Brain pericyte (primary cell): Measurements from ENCODE around the gene THAP9.
"Not testable (repeated sequence)": the region's sequence is repeated elsewhere in the genome, so short reads cannot be mapped to it uniquely, and the experiment has no call there.

Experiments
- DNase-seq: peaks from one replicate; pipeline ENCODE4 v3.0.0-alpha.2; 2012; ENCODE audit warnings: low read depth, low spot score

The THAP9 gene, protein sequence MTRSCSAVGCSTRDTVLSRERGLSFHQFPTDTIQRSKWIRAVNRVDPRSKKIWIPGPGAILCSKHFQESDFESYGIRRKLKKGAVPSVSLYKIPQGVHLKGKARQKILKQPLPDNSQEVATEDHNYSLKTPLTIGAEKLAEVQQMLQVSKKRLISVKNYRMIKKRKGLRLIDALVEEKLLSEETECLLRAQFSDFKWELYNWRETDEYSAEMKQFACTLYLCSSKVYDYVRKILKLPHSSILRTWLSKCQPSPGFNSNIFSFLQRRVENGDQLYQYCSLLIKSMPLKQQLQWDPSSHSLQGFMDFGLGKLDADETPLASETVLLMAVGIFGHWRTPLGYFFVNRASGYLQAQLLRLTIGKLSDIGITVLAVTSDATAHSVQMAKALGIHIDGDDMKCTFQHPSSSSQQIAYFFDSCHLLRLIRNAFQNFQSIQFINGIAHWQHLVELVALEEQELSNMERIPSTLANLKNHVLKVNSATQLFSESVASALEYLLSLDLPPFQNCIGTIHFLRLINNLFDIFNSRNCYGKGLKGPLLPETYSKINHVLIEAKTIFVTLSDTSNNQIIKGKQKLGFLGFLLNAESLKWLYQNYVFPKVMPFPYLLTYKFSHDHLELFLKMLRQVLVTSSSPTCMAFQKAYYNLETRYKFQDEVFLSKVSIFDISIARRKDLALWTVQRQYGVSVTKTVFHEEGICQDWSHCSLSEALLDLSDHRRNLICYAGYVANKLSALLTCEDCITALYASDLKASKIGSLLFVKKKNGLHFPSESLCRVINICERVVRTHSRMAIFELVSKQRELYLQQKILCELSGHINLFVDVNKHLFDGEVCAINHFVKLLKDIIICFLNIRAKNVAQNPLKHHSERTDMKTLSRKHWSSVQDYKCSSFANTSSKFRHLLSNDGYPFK

DNA sequence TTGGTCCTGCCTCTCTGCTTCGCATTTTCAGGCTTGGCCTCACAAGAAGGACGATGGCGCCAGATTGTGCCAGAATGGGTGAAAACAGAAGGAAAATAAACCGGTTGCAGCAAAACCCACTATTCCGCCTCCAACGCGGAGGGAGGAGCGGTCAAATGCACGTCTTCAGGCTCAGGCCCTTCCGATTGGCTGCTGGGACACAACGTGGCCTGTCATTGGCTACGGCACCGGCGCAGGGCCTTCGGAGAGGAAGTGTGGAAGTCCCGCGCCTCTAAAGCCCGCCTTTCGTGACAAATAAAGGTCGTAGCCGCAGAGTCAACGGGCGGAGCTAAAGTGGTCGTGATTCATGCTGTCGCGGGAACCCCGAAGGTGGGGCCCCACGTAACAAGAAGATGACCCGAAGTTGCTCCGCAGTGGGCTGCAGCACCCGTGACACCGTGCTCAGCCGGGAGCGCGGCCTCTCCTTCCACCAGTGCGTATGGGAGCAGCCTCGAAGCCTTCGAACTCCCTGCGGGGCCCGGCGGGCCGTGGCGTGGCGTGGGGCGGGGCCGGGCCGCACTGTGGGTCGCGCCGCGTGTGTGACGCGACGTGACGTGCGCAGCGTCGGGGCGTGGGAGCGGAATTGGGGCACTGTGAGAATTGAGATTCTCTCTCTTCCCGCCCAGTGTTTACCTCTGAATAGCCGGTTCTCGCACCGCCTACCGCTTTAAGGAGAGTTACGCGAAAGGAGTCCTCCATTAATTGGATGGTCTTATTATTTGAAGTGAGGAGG is at the start of gene THAP9:
THAP9 (plus strand) TSS at position 325 of the 772 bp plus-strand sequence; CDS start at position 393, 68 bp downstream.
- DNase-seq: peak; percentile 98

DNA sequence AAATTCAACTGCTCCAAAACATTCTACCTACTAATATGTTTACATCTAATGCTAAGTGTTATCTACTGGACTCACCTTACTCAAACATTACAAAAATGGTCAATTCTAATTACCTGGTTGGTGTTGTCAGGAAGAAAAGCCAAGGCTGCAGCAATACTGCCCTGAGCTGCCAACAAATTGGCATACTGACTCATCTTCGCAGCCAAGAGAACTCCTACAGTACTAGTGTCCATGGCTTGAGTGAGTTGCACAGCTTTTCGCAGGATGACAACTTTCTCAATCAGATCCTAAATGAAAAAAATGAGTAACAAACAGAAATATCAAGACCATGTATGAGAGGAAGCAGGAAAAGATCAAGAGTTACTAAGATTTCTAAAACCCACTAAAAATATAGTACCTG is 49.2 kb upstream of the THAP9 start:
- no peak for DNase-seq

DNA sequence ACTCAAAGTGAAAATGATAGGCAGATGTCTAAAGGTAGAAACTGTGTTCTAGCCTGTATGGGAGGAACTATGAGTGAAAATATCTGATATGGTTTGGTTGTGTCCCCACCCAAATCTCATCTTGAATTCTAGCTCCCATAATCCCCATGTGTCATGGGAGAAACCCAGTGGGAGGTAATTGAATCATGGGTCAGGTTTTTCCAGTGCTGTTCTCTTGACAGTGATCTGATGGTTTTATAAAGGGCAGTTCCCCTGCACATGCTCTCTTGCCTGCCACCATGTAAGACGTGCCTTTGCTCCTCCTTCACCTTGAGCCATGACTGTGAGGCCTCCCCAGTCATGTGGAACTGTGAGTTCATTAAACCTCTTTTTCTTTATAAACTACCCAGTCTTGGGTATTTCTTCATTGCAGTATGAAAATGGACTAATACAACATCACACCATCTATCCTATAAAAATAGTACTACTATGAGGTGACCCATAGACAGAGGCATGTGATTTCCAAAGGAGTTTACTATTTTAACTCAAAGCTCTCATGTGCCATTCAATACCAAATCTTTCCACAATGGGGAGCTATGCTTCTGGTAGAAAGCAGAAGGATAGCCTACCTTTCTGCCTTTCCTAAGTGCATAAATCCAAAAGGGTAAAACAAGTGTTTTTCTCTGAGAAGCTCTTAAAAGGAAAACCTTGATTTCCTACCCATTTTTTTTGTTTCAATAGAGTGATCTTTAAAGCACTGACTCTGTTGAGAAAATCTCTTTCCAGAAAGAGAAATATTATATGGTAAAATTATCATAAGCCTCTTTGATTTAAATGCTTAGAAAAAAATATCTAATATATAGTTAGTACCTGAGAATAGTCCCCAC is 48.4 kb upstream of the THAP9 start:
- no peak for DNase-seq

DNA sequence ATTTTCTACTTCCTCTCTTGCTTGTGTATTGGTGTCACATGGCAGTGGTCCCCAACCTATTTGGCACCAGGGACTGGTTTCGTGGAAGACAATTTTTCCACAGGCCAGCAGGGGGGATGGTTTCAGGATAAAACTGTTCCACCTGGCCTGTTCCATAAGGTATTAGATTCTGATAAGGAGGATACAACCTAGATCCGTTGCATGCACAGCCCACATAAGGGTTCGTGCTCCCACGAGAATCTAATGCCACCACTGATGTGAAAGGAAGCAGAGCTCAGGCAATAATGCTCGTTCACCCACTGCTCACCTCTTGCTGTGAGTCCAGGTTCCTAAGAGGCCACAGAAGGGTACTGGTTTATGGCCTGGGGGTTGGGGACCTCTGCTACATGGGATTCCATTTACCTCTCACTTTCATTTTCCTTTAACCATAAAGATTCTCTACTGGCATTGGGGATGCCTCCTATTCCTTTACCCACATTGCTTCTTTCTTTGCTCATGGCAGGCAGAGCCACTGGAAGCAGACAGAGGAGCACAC is 47.7 kb upstream of the THAP9 start:
- no peak for DNase-seq

DNA sequence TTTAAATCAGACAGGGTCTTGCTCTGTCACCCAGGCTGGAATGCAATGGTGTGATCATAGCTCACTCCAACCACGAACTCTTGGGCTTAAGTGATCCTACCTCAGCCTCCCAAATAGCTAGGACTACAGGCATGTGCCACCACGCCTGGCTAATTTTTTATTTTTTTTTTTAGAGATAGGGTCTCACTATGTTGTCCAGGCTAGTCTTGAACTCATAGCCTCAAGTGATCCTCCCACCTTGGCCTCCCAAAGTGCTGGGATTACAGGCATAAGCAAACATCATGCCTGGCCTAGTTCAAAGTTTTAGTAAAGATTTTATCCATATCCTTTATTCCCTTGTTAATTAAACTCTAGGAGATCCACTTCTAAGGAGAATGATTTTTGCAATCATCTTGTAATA is 40.0 kb upstream of the THAP9 start:
- not testable (repeated sequence) for DNase-seq

DNA sequence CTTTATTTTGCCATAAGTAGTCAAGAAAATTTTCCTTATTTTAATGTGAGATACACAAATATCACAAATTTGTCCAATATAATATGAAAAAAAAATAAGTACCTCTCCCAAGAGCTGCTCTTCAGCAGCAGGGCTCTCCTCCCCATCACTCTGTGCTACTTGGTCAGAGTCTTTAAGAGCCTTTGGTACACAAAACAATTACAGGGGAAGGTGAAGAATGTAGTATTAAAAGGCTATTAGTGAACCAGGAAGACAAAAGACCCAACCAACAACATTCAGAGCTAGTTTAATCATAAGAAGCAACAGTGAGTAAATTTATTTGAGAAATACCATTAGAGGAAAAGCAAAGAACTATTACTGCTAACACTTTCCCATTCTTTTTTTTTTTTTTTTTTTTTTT is 39.0 kb upstream of the THAP9 start:
- DNase-seq: no peak

DNA sequence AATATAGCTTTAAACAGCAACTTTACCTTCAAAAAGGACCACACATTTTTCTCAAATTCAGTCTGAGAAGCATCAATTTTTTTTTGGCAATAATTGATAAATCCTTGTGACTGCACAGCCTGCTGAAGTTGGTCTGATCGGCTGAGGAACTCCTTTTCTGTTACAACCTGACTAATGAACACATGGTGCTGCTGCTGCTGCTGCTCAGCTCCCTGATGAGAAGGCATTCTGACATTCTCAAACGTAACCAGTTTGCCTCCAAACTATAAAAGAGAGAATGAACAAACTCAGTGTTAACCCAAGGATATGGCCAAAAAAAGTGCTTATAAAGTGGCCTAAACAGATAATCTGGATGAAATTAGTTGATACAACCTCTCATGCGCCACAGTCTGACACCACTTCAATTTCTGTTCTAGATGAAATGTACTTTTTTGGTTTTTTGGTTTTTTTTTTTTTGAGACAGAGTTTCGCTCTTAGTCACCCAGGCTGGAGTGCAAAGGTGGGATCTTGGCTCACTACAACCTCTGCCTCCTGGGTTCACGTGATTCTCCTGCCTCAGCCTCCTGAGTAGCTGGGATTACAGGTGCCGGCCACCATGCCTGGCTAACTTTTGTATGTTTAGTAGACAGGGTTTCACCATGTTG is 36.1 kb upstream of the THAP9 start:
- no peak for DNase-seq

DNA sequence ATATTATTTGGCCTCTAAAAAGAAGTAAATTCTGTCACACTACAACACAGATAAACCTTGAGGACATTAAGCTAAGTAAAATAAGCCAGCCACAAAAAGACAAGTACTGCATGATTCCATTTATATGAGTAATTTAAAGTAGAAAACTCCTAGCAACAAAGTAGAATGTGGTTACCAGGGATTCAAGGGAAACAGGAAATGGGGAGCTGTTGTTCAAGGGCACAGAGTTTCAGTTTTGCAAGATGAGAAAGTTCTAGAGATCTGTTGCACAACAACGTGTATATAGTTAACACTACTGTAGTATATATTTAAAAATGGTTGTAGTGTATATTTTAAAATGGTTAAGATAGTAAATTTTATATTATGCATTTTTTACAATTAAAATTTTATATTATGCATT is 34.9 kb upstream of the THAP9 start:
- DNase-seq: peak; percentile 12

DNA sequence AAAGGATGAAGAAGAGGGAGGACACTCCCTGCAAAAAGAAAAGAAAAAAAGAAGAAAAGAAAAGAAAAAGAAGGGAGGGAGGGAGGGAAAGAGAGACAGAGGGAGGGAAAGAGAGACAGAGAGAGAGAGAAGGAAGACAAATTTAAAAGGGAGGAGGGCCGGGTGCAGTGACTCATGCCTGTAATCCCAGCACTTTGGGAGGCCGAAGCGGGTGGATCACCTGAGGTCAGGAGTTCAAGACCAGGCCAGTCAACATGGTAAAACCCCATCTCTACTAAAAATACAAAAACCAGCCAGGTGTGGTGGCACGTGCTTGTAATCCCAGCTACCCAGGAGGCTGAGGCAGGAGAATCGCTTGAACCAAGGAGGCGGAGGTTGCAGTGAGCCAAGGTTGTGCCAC is 34.5 kb upstream of the THAP9 start:
- not testable (repeated sequence) for DNase-seq

DNA sequence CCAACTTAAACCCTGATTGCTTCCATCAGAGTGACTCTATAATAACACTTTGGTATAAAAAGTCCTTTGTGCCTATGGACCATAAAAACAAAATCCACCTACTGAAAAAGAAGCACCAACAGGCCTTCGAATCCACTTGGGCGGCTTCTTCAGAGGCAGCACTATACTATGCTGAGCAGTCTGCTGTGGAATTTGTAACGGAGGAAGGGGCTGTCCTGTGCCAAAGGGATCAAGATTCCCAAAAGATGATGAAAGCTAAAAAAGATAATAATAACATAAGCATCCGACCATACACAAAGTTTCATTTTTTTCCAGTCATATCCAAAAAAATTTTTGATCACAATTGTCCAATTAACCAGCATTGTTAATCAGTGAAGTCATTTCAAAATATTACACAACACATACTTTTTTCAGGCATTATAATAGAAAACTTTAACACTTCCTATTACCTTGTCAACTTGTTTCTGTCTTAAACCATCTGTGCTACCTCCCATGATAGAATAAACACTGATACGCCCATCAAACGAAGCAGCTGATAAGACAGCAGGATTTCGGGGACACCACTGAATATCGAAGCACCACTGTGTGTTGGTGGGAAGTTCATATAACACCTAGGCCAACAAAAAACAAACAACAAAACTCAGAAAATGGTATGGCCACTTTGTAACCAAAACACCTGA is 33.7 kb upstream of the THAP9 start:
- no peak for DNase-seq

DNA sequence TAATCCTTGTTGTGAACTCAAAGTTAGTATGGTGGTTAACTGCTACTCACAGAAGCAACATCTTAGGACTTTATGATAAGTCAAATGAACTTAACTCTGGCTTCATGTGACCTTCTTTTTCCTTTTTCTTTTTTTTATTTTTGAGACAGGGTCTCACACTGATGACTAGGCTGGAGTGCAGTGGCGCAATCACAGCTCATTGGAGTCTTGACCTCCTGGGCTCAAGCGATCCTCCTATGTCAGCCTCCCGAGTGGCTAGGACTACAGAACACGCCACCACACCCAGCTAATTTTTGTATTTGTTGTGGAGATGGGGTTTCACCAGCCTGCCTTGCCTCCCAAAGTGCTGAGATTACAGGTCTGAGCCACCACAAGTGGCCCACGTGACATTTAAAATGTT is 32.0 kb upstream of the THAP9 start:
- no peak for DNase-seq

DNA sequence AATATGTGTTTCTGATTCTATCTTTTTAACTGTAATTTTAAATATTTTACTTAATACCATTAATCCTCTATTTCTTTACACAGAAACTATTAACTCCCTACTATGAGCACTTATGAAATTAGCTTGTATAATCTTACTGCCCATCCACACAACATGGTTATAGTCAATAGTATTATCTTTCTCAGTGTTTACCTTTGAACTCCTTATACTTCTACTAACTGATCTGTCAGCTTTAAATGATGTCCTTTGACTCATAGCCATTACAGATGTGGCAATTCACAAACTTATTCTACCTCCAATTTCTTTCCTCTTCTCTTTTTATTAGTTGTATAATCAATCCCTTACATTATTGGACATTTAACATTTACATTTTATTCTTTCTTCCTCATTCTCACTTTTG is 15.1 kb upstream of the THAP9 start:
- no peak for DNase-seq

DNA sequence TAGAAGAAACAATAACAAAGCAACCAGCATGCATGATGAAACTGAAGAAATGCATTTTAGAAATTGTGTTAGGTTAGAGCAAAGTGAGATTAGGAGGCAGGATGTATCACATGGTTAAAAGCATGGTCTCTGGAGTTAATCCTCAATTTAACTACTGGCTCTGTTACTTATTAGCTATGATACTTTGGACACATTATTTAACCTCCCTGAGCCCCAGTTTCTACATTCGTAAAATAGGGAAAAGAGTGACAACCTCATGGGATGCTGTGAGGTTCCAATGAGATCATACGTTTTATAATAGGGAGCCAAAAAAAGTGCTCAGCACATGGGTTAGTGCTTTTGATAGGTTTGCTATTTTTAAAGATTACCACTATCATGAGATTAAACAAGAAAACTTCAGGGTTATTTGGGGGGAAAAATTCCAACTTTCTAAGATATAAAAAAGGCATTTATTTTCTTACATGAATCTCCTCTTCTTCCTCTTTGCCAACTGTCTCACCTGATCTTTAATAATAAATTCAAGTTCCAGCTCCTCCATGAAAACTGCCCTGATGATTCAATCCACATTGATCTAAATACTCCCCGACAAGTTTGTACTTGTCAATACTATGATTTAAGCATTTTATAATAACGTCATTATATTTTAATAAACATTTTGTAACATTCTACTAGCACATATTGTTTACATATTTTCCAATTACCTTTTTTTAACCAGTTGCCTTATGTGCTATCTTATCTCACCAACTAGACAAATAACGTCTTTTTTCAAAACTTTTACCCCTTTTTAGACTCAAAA is 14.2 kb upstream of the THAP9 start:
- no peak for DNase-seq

DNA sequence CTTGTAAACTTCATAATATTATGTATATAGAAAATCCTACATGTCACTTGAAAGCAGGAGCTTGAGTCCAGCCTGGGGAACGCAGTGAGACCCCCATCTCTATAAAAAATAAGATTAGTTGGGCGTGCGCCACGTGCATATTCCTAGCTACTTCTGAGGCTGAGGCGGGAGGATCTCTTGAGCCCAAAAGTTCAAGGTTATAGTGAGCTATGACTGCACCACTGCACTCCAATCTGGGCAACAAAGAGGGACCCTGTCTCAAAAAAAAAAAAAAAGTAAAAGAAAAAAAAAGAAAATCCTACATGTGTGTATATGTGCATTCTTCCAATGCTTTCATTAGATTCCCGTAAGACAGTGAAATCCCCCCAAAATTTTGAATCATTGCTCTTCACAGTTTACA is 11.2 kb upstream of the THAP9 start:
- DNase-seq: no peak

DNA sequence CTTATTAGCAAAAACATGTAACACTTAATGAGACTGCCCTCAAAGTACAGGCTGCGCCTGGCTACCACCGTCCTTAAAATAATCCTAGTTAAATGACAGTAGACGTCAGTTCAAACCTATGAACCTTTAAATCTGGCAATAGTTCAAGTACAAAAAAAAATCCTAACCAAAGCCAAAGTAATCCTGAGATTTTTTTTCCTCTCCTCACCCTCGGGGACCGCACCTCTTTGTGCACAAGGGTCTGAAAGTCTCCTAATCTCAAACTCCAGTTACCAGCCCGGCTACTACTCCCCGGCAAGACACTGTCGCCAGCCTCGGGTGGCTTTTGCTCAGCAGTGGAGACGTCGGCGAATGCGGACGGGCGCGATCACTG is 10.0 kb upstream of the THAP9 start:
- no peak for DNase-seq

DNA sequence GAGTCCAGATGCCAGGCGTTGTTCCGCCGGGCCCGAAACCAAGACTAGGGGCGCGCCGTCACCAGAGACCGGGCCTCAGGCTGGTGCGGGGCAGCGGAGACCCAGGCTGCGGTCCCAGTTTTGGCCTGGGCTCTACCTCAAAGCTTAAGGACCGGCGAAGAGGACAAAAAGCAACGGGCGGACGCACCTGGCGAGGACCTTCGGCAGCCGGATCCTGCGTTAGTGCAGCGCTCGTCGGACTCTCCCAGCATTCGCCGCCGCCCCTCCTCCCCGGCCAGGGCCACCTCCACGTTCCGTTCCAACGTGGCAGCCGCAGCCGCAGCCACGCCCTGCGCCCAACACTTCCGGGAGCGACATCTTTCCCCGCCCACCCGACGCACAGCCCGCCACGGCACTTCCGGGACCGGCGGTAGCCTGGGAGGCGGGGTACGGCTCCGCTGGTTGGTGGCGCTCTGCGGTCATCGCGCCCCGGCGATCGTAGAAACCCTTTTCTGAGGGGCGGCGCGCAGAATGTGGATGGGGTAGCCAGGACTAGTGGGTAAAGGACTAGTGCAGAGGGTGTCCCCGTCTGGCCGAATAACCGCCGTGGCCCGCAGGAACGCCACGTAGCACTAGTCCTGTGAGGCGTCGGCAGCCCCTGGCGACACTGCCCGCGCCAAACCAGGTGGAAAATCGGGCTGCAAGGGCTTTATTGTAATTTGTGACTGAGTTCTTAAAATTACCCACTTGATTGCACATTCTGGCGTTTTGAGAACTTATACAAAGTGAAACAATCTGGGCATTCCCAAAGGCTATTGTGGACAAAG is 9.4 kb upstream of the THAP9 start, which contains the start of gene SEC31A:
SEC31A (minus strand) TSS at position 253 of the 806 bp plus-strand sequence. CDS start 9,217 bp downstream, outside the sequence.
- DNase-seq: peak; percentile 87

DNA sequence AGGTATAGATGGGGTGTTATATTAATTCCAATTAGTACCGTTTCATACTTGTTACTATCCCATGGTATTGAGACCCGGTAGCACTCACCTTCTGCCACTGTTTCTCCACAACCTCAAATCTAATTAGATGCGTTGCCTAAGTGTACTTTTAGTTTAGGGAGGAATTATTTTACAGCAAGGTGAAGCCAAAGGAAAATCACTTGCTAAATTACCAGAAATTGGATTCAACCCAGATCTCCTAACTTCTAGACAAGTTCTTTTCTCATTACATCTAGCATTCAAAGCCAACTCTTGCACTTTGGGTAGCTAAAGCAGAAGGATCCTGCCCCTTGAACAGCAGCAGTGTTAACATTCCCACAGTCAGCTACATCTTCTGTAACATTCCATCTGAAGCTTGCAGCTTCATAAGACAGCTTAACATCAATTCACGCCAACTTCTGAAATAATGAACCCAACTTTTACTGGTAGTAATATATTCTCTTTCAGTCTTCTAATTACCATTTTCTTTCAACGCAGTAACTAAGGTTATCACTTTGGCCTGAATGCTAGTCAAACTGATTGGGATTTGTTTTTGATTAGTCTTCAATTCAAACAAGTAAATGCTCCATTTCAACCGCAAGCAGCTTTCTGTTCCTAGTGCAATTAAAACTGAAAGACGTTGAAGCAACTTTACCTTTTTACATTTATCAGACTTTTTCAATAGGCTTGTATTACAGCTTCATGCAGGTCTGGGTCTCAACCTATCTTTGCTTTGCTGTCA is 8.6 kb upstream of the THAP9 start:
- DNase-seq: no peak
